Activated CD4-positive, alpha-beta T cell treated with anti-CD3 and anti-CD28 coated beads for 4 hours (primary cell): Measurements from ENCODE around the gene GRIN1.

ENCODE experiments used
- DNase-seq, 2 donors: peaks; one replicate each; pipeline ENCODE4 v3.0.0-alpha.2; 2020

GRIN1 gene

DNA sequence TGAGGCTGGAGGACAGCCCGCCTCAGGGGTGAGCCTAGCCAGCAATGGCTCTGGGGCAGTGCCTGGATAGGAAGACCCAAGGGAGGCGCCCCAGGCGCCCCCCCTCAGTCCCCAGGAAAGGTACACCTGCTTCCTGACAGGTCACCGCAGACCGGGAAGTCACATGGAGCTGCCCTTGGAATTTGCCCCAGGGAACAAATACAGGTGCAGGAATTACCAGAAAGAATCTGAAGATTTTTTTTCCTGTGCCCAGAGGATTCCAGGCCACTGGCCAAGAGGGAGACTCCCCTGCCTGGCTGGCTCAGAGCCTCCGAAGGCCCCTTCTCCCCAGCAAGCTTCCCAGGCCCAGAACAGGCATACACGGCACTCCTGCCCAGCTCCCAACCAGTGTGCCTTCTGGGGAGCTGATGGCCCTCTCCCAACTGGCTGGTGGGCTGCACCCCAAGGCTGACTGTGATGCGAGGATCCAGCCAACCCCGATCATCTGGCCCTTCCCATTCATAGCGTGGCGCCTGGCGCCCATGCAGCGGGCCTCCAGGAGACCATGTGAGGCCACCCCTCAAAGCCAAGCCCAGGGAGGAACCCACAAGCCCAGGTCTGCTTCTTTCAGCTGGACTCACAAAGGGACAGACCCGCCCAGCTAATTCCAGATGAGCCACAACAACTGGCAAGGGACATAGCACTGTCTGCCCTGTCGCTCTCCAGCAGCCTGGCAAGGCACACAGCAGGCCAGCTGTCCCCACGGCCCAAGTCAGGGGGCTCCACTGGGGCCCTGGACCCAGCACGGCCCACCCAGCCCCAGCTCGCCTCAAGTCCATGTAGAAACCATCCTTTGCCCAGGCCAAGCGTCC, 59.3 kb downstream of the GRIN1 start:
- DNase-seq, result no peak

DNA sequence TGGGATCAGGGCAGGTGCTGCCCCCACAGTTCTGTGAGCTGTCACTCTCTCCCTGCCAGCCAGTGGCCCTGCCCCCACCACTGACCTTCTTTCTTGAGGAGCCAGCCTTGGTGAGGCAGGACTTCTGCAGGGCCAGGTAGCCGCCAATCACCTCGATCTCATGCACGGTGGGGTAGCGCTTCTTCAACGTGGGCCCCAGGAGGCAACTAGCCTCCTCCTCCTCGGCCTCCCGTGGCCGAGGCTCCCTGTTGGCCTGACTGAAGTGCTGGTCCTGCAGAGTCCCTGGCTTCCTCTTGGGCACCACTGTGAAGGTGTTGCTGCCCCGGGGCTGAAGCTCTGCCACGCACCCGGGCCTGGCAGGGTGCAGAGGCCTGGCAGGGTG, 59.9 kb downstream of the GRIN1 start:
- no peak for DNase-seq

DNA sequence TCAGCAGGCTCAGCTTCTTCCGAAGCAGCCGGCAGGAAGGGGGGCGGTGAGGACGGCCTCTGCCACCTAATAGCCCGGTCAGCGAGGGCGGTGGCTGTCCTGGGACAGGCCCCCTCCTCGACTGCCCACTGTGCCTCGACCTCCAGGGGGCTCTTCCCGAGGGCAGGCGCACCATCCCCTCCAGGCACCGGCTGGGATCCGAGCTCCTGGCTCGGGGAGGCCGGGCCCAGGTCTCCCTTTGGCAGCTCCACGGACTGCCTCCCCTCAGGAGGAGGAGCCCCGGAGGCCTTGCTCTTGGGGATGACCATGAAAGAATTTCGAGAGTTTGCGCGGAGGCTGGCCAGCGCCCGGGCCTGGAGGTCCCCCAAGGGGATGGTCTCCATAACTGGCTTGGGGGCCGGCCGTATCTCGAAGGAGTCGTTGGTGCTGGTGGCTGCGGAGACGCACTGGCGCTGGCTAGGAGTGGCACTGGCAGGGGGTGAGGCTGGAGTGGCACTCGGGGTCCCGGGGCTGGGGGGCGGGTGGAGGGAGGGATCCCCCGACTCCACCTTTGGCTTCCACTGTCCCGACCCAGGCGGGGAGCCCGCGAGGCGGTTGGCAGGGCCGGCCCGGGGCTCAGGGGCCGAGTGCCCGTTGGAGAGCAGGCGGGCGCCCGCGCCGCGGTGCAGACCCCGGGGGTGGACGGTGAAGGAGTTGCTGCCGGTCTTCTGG, 60.6 kb downstream of the GRIN1 start:
- DNase-seq, result no peak

DNA sequence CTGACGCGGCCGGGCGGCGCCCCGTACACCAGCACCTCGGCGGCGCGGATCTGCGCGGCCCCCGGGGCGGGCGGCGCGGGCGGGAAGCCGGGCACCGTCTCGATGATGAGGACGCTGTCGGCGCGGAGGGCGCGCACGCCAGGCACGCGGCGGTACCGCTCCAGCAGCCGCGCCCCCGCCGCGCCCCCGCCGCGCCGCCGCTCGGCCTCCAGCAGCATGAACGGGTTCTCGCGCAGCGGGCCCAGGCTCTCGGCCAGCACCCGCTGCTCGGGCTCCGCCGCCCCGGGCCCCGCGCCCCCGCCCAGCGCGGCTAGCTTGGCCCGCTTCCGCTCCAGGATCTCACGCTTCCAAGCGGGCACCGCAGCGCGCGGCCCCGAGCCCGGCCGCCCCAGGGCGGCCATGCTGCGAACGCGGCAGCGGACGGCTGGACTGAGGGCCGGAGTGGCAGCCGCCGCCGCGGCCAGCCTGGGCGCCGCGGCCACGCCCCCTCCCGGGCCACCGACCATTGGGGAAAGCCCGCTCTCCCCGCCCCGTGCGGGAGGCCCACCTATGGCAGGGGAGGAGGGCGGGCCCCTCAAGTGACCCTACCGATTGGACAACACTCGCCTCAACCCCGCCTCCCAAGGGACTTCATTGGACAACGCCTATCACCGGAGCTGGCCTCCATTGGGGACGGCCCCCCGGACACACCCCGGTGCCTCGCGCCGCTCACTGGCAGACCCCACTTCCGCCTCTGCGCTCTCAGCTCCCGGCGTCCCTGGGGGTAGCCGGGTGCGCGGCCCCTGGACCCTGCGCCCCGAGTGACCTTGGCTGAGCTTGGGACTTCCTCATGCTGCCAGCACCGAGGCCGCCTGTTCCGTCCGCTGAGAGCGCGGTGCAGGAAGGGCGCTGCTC, 61.6 kb downstream of the GRIN1 start, which contains the start of gene TPRN:
TSS of gene TPRN (minus strand) at position 431 of the 894 bp plus-strand sequence. CDS start at position 401, 30 bp downstream.
- DNase-seq, result peak; percentile 99

DNA sequence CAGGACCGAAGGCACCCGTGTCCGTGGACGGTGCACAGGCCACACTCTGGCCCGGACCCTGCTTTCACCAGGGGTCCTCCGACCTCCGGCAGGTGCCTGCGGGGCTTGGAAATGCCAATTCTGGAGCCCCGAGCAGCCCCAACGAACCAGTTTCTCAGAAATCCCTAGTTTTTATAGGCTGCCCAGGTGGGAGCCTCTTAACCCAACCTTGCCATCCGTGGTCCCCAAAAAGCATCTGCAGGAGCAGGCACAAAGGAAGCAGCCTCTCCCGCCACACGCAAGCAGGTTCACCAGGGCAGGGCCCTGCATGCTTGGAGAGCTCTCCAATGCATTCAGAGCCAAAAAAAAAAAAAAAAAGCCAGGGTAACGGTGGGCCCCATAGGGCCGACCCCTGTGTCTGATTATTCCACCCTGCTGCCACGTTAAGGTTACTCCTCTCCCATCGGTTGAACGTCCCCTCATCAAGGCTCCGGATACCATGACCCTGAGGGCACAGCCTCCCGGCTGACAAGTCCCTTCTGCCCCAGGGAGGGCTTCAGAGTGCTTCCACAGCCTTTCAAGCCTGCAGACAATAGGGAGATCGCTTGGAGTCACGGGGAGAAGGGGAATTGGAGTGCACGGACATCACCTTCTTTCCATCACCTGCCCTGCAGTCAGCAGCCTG, 62.4 kb downstream of the GRIN1 start:
- DNase-seq, result no peak

DNA sequence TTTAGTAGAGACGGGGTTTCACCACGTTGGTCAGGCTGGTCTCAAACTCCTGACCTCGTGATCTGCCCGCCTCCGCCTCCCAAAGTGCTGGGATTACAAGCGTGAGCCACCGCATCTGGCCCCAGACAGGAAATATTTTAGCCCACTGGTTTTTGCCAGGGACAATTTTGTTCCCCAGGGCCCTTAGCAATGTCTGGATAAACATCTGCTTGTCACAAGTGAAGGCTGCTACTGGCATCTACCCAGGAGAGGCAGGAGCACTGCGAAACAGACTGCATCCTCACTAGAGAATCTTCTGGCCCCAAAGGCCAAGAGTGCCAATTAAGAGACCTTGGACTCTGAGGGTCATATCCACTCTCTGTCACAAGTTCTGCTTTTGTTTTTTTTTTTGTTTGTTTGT, 64.0 kb downstream of the GRIN1 start:
- no peak for DNase-seq

DNA sequence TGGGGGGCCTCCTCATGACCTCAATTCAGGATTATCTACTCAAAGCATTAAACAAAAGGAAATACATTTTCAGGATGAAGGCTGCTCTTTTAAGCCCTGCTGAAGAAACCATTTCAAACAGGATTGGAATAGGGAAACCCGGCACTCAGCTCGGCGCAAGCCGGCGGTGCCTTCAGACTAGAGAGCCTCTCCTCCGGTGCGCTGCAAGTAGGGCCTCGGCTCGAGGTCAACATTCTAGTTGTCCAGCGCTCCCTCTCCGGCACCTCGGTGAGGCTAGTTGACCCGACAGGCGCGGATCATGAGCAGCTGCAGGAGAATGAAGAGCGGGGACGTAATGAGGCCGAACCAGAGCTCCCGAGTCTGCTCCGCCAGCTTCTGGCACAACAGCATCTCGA, 65.8 kb downstream of the GRIN1 start:
- DNase-seq, result no peak

DNA sequence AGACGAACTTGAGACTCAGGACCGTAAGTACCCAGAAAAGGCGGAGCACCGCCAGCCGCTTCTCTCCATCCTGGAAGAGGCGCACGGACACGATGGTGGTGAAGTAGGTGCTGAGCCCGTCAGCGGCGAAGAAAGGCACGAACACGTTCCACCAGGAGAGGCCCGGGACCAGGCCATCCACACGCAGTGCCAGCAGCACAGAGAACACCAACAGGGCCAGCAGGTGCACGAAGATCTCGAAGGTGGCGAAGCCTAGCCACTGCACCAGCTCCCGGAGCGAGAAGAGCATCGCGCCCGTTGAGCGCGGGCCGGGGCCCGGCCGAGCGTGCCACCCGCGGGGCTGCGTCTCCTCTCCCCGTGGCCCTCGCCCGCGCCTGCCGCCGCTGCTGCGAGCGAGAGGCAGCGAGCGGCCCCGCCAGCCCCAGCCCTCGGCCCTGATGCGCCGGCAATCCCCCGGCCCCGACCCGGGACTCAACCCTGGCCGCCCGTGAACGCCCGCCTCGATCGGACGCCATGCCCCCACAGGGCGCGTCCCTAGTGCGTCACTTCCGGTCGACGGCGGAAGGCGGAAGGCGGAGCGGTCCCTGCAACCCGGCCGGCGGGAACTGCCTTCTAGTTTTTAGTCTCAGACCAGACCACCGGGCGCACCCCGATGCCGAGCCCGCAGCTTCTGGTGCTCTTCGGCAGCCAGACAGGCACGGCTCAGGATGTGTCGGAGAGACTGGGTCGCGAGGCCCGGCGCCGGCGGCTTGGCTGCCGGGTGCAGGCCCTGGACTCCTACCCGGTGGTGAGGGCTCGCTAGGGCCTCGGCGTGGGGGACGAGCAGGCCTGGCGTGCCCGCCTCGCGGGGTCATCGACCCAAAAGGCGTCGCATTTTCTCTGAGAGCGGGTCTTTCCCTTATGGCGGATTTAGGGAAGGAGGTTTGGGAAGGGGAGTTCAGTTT, 66.4 kb downstream of the GRIN1 start, which contains the start of the genes NDOR1 and TMEM203:
TSS of gene NDOR1 (plus strand) at position 575 of the 944 bp plus-strand sequence. CDS start at position 653, 78 bp downstream.
TSS of gene TMEM203 (minus strand) at position 523 of the 944 bp plus-strand sequence. CDS start at position 289, 234 bp downstream.
- DNase-seq, result peak; percentile 89 to 91

DNA sequence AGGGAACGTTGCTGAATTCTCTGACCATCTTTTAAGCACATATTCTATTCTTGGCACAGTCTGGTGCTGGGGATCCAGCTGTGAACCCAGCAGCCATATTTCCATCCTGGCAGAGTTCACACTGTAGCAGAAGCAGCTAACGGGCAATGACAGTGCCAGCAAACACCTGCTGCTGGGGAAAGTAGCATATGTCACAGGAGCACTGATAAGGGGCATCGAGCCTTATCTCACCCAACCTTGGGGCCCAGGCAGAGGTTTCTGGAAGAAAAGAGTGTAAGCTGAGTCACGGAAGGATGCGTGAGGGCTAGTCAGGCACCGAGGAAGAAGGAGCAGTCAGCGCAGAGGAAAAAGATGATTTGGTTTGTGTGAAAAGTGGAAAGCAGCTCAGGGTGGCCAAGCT, 67.6 kb downstream of the GRIN1 start:
- no peak for DNase-seq

DNA sequence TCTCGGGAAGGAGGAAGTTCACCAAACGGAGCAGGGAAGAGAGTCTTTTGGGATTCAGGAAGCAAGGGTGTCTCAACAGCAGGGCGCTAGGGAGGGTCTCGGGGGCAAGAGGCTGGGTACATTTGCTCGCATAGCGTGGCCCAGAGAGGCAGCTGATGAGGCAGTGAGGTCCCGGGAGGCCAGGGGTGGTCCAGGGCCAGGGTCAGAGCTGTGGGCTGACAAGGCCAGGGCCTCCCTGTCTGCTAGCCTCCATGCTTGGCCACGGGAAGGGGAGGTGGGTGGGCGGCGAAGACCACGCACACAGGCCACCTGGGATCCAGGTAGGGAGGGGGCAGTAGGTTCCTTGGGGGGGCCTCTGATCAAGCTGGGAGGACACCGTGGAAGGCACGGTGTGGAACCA, 72.6 kb downstream of the GRIN1 start:
- no peak for DNase-seq

DNA sequence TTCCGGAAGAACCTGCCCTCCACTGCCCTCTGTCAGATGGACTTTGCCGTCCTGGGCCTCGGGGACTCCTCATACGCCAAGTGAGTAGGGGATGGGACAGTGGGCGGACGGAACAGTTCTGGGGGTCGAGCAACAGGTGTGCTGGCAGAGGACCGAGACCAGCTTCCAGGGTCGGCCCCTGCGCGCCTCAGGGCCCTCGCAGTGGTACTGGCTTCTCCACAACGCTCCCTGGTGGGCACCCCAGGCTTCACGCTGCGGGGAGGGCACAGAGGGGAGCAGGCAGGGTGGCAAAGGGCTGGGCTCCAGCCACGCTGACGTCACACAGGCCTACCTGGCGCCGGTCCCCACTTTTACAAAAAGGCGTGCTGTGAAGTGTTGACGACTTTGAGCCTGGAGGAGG, 73.6 kb downstream of the GRIN1 start:
- DNase-seq, result no peak

DNA sequence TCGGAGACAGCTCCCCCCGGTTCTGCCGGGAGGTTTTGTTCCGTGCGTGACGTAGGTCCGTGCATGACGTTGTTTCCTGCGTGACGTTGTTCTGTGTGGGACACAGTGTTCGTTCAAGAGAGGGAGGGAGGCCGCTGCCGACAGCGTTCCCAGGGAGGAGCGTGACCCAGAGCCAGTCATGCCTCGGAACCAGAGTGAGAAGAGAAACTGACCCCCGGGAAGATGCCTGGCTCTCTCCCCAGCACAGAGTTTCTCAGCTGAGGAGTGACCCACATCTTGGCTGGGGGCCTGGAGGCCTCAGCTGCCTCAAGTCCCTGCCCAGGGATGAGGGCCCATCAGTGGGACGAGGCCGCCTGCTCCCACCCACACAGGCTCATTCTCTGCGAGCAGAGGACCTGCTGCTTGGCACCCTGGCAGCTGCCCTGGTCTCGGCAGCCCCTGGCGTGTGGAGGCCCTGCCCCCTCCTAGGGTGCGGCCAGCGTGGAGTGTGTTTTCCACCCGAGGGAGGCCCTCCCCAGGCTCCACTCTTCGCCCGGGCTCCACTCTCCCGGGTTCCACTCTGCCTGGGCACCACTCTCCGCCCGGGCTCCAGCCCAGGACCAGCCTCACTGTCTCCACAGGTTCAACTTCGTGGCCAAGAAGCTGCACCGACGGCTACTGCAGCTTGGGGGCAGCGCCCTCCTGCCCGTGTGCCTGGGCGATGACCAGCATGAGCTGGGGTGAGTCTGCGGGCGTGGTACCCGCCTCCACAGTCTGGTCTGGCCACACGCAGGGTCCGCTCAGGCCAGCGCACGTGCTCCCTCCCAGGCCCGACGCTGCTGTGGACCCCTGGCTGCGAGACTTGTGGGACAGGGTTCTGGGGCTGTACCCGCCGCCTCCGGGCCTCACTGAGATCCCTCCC, 74.5 kb downstream of the GRIN1 start:
- DNase-seq, result no peak

DNA sequence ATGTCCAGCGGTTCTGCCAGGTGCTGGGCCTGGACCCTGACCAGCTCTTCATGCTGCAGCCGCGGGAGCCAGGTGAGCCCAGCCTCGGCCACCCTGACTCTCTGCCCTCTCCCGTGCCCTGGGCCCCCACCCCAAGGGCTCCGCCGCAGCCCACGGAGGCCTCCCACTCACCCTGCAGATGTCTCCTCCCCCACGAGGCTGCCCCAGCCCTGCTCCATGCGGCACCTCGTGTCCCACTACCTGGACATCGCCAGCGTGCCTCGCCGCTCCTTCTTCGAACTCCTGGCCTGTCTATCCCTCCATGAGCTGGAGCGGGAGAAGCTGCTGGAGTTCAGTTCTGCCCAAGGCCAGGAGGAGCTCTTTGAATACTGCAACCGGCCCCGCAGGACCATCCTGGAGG, 75.7 kb downstream of the GRIN1 start:
- DNase-seq, result no peak

DNA sequence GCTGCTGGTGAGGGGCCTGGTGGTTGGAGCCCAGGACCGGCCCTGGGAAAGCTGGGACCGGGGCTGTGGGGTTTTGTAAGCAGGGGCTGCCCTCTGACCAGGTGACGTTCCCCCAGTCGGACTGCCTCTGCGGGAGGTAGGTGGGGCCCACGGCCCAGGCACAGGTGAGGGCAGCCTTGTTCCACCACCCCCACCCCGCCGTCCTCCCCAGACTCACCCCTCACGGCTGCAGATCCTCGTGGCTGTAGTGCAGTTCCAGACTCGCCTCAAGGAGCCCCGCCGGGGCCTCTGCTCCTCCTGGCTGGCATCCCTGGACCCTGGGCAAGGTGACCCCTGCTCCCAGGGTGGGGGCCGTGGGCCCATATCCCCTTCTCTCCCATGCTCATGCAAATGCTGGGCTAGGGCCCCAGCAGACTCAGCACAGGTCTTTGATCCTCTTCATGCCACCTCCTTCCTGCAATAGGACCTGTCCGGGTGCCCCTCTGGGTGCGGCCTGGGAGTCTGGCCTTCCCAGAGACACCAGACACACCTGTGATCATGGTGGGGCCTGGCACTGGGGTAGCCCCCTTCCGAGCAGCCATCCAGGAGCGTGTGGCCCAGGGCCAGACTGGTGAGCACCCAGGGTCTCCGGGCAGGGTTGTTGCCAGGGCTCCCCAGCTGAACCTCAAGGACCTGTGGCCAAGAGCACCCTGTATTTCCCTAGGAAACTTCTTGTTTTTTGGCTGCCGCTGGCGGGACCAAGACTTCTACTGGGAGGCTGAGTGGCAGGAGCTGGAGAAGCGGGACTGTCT, 76.4 kb downstream of the GRIN1 start:
- no peak for DNase-seq

DNA sequence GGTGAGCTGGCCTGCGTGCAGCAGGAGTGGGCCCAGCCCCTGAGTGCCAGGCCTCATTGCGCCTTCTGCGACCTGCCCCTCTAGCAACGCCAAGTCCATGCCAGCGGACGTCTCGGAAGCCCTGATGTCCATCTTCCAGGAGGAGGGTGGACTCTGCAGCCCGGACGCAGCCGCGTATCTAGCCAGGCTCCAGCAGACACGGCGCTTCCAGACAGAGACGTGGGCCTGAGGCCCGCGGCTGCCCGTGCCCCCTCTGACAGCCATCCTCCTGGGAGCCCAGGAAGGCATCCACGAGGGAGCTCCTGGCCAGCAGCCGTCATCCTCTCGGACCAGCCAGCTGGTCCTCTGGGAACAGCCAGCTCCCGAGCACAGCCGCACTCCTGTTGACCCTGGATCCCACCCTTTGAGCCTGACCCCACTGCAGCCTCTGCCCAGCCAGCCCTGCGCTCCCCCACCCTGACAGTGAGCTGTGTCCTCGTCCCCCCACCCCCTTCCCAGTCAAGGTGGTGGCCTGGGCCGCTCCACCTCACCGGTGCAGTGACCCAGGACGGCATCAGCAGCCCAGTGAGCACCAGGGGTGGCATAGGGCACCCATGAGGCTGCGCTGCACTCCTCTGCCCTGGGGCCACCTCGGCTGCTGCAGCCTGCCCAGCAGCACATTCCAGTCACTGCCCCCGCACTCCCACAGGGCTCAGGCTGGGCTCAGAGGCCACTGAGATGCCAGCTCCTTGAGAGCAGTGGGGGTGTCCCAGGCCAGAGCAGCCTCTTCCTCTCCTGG, 77.4 kb downstream of the GRIN1 start:
- DNase-seq, result no peak

DNA sequence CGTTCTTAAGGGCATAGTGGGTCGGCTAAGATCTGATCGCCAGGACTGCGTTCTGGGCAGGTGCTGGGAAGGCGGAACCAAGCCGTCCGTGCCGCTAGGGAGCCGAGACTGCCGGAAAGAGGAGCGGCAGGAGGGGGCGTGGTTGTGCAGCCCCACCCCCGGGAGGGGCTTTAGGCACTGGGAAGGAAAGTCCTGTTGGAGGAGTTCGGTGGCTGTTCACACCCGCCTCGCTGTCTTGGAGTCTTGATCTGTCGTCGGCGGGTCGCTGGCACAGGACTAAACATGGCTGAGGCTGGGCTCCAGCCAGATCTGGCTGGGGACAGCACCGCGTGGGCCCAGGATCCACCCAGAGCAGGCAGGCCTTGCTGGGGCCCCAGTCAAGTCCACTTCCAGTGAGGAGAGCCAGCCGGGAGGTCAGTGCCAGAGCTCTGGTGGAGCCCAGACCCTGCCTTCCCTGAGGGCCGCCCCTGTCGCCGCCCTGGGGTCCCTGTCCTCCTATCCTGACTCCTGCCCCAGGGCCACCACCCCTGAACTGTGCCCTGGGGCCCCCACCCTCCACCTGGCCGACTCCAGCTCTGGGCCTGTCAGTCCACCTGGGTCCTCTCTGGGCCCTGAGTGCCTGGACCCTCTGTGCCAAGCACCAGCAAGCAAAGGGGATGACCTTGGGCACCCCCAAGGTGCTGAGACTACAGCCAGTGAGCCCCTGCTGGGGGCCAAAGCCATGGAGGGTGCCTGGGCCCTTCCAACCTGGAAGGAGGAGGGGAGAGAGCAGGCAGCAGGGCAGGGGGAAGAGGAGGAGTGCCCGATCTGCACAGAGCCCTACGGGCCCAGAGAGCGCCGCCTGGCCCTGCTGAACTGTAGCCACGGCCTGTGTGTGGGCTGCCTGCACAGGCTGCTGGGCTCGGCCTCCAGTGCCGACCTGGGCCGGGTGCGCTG, 78.6 kb downstream of the GRIN1 start:
- DNase-seq, result no peak

DNA sequence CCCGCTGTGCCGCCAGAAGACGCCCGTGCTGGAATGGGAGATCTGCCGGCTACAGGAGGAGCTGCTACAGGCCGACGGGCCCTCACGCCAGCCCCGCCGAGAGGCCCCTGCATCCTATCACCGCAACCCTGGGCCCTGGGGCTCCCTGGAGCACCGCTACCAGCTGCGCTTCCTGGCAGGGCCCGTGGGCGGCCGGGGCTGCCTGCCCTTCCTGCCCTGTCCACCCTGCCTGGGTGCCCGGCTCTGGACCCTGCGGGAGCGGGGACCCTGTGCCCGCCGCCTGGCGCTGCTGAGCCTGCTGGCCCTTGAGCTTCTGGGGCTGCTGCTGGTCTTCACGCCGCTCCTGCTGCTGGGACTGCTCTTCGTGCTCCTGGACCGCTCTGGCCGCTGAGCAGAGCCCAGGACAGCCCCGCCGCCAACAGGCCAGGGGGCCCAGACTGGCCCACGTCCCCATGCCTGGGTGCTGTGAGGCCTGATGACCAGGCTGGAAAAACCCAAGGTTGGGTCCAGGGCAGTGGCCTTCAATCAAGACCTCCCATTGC, 79.3 kb downstream of the GRIN1 start:
- no peak for DNase-seq
